Measurements from ENCODE around the gene NEDD4L. TPM values are rescaled to one million over a fixed set of nuclear protein-coding genes. Genes with fewer than 3 reads are reported as not detected.

The NEDD4L gene
- total RNA-seq, 2 donors from 2014 or later: 149 to 212 TPM

DNA sequence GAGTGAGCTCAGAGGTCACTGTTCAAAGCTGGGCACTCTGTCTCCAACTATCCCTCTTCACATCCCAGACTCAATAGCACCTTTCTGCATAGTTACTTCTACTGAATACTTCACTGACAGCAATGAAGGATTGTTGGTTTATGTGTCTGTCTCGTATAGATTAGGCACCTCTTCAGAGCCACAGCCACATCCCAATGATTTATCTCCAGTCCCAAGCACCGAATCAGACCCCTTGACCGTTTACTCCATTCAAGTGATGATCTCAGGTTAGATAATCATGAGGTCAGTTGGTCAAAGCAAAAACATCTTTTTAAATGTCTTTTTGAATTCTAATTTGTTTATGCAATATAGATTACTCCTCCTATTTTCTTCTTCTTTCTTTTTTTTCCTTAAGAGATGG, 14.7 kb downstream of the NEDD4L start:
- intact Hi-C loops (cut with DNase I): no loop called here
- H3K27ac ChIP-seq: no peak overlapping the region
- no peak for TF ChIP-seq CTCF (IDR thresholded peaks at IDR 0.05)
- H3K4me1 ChIP-seq: no peaks in the 10 kb centered on the region
- no peak overlapping the region for H3K4me3 ChIP-seq
- no peak for DNase-seq
- no peak overlapping the region for H3K9ac ChIP-seq (ENCODE audit: low read depth in 2 of 2, low read length in 2 of 2)
- no peaks in the 10 kb centered on the region for H3K27me3 ChIP-seq
- no peaks in the 10 kb centered on the region for H3K36me3 ChIP-seq
- no peaks in the 10 kb centered on the region for H3K9me3 ChIP-seq

GRCh38 chr18:58060254-58060653, 16.2 kb downstream of the NEDD4L start:
- H3K9ac ChIP-seq (ENCODE audit: low read depth in 2 of 2, low read length in 2 of 2): no peak overlapping the region
- H3K4me1 ChIP-seq: no peaks in the 10 kb centered on the region
- no peaks in the 10 kb centered on the region for H3K27me3 ChIP-seq
- H3K27ac ChIP-seq: no peak overlapping the region
- no peak for DNase-seq
- intact Hi-C loops (cut with DNase I): loop anchor here (10.0 kb wide), 1 partner anchor 265 kb away; no protein-coding TSS in a partner anchor
- H3K9me3 ChIP-seq: no peaks in the 10 kb centered on the region
- no peak overlapping the region for H3K4me3 ChIP-seq
- no peaks in the 10 kb centered on the region for H3K36me3 ChIP-seq
- TF ChIP-seq CTCF (IDR thresholded peaks at IDR 0.05): no peak

GRCh38 chr18:58061349-58061748, 17.3 kb downstream of the NEDD4L start:
- no peak overlapping the region for H3K27ac ChIP-seq
- no peak for DNase-seq
- no peak overlapping the region for H3K9ac ChIP-seq (ENCODE audit: low read depth in 2 of 2, low read length in 2 of 2)
- TF ChIP-seq CTCF (IDR thresholded peaks at IDR 0.05): no peak
- no peaks in the 10 kb centered on the region for H3K36me3 ChIP-seq
- H3K9me3 ChIP-seq: no peaks in the 10 kb centered on the region
- no peaks in the 10 kb centered on the region for H3K27me3 ChIP-seq
- intact Hi-C loops (cut with DNase I): loop anchor here (10.0 kb wide), 1 partner anchor 263 kb away; no protein-coding TSS in a partner anchor
- no peaks in the 10 kb centered on the region for H3K4me1 ChIP-seq
- H3K4me3 ChIP-seq: no peak overlapping the region

DNA sequence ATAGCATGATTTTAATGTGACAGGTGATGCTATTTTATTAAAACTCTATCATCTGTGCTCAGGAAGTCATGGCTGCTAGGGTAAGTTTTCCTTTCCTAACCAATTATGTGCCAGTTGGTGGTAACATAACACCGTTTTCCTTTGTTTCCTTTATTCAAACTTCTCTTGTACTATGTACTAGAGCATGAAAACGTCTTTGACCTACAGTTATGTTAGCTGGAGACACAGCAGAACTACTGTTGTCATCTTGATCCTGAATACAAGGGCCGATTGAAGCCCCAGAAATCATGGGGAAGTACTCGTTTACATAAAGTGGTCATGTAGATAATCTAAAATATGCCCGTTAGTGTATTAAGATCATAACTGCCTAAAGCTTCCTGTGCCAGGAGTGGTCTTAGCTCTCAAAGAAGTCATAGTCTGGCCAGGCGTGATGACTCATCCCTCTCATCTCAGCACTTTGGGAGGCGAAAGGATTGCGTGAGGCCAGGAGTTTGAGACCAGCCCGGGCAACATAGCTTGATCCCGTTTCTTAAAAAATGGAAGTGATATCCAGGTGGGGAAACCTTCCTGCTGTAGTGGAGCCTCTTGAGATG, 20.5 kb downstream of the NEDD4L start:
- no peak for TF ChIP-seq CTCF (IDR thresholded peaks at IDR 0.05)
- no peak overlapping the region for H3K27ac ChIP-seq
- no peak for DNase-seq
- no peaks in the 10 kb centered on the region for H3K36me3 ChIP-seq
- intact Hi-C loops (cut with DNase I): loop anchor here (10.0 kb wide), 1 partner anchor 260 kb away; no protein-coding TSS in a partner anchor
- no peaks in the 10 kb centered on the region for H3K4me1 ChIP-seq
- H3K4me3 ChIP-seq: no peak overlapping the region
- no peaks in the 10 kb centered on the region for H3K9me3 ChIP-seq
- no peaks in the 10 kb centered on the region for H3K27me3 ChIP-seq
- H3K9ac ChIP-seq (ENCODE audit: low read depth in 2 of 2, low read length in 2 of 2): no peak overlapping the region

DNA sequence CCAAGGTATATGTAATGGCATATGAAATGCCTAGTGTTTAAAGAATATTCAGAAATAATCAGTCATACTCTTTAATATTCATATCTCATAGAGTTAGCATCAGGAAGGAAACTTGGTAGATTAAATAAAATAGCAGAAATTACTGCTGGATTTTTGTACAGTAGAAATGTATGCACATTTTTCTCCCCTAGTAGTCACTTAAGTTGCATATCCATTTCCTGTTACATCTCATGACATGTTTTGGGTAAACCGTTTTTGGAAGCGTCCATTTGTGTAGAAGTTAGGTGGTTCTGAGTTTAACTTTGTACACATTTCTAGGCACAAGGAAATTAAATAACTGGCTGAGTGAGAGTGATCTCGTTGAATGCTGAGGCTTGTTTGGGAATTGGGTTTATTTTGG, 21.9 kb downstream of the NEDD4L start:
- Histone ChIP-seq H3K4me1 (no peaks in the 10 kb centered on the region), H3K9me3 (no peaks in the 10 kb centered on the region), H3K4me3 (no peak overlapping the region), H3K9ac (ENCODE audit: low read depth in 2 of 2, low read length in 2 of 2) (no peak overlapping the region), H3K27me3 (no peaks in the 10 kb centered on the region), H3K27ac (no peak overlapping the region), H3K36me3 (no peaks in the 10 kb centered on the region)
- TF ChIP-seq CTCF (IDR thresholded peaks at IDR 0.05): no peak
- intact Hi-C loops (cut with DNase I): loop anchor here (10.0 kb wide), 1 partner anchor 259 kb away; no protein-coding TSS in a partner anchor
- no peak for DNase-seq

Data from colonic mucosa (tissue), 4 donors.